OCI-LY1 (cell line): ENCODE results near the gene SLC6A19.

Source experiments
- H2AFZ ChIP-seq: fragments of 200-600 bp; sonication (generic), shearing (Covaris generic); 2 replicates; pipeline ENCODE4 v1.6.0; 2014; ENCODE audit warnings: antibody characterized with exemption, mild to moderate bottlenecking, low read length
- H3F3A ChIP-seq: fragments of 200-600 bp; sonication (generic), shearing (Covaris generic); 2 replicates; pipeline ENCODE4 v1.6.0; 2014; ENCODE audit warnings: mild to moderate bottlenecking, antibody characterized with exemption, low read length, moderate library complexity; ENCODE audit not compliant: insufficient read depth
- H3K27ac ChIP-seq: fragments of 200-600 bp; sonication (generic); 2 replicates; pipeline ENCODE4 v1.5.1; 2014; ENCODE audit warnings: low read length, mixed run types, mild to moderate bottlenecking, low read depth; ENCODE audit not compliant: poor library complexity, severe bottlenecking
- H3K27me3 ChIP-seq: fragments of 200-600 bp; sonication (generic); 2 replicates; pipeline ENCODE4 v1.6.0; 2014; ENCODE audit warnings: antibody characterized with exemption, mild to moderate bottlenecking, low read length, moderate library complexity; ENCODE audit not compliant: insufficient read depth
- H3K36me3 ChIP-seq: fragments of 200-600 bp; sonication (generic); 2 replicates; pipeline ENCODE4 v1.6.1; 2014; ENCODE audit warnings: mild to moderate bottlenecking, antibody characterized with exemption, low read length, moderate library complexity, mixed read lengths; ENCODE audit not compliant: insufficient read depth
- H3K4me1 ChIP-seq: fragments of 200-600 bp; sonication (generic); 2 replicates; pipeline ENCODE4 v1.5.1; 2014; ENCODE audit warnings: mild to moderate bottlenecking, low read length, moderate library complexity; ENCODE audit not compliant: insufficient read depth, severe bottlenecking
- H3K4me2 ChIP-seq: fragments of 200-600 bp; sonication (generic), shearing (Covaris generic); 2 replicates; pipeline ENCODE4 v1.6.1; 2014; ENCODE audit warnings: low read length
- H3K4me3 ChIP-seq: fragments of 200-600 bp; sonication (generic); 2 replicates; pipeline ENCODE4 v1.5.1; 2014; ENCODE audit warnings: low read length, low read depth, mild to moderate bottlenecking, mixed read lengths; ENCODE audit not compliant: poor library complexity, severe bottlenecking
- H3K79me2 ChIP-seq: fragments of 200-600 bp; shearing (Covaris generic); 2 replicates; pipeline ENCODE4 v1.6.1; 2016; ENCODE audit warnings: mixed run types, low read length, mixed read lengths; ENCODE audit not compliant: insufficient read depth
- H3K9ac ChIP-seq: fragments of 200-600 bp; sonication (generic), shearing (Covaris generic); 2 replicates; pipeline ENCODE4 v1.6.1; 2014; ENCODE audit warnings: mild to moderate bottlenecking, low read length, mixed read lengths
- H3K9me2 ChIP-seq: fragments of 200-600 bp; sonication (generic), shearing (Covaris generic); 2 replicates; pipeline ENCODE4 v1.6.1; 2014; ENCODE audit warnings: low read depth, mild to moderate bottlenecking, low read length, mixed read lengths
- H3K9me3 ChIP-seq: fragments of 200-600 bp; shearing (Covaris generic); 2 replicates; pipeline ENCODE4 v1.6.1; 2014; ENCODE audit warnings: low read length, mixed read lengths
- H4K20me1 ChIP-seq: fragments of 200-600 bp; sonication (generic), shearing (Covaris generic); 2 replicates; pipeline ENCODE4 v1.6.0; 2016; ENCODE audit warnings: mild to moderate bottlenecking, low read length; ENCODE audit not compliant: insufficient read depth
- CTCF ChIP-seq: fragments of 200-600 bp; sonication (generic), shearing (Covaris generic); IDR thresholded peaks from 2 replicates; pipeline ENCODE4 v1.5.1; 2017; ENCODE audit warnings: mild to moderate bottlenecking, antibody characterized with exemption, low read length, moderate library complexity, mixed read lengths
- EZH2 ChIP-seq: fragments of 200-600 bp; sonication (generic), shearing (Covaris generic); IDR thresholded peaks from 2 replicates; pipeline ENCODE4 v1.8.0; 2017; ENCODE audit warnings: borderline replicate concordance, mixed run types, mild to moderate bottlenecking, antibody characterized with exemption, low read length, moderate library complexity, mixed read lengths

The SLC6A19 gene

GRCh38 chr5:1244976-1245375, 43.6 kb downstream of the SLC6A19 start:
- Histone ChIP-seq H3K4me3 (no peak overlapping the region), H3K4me1 (no peaks in the 10 kb centered on the region), H3K9me3 (no peaks in the 10 kb centered on the region), H3K27me3 (no peaks in the 10 kb centered on the region; the same call in 1 of the 2 replicates), H4K20me1 (no peaks in the 10 kb centered on the region), H3F3A (no peaks in the 10 kb centered on the region), H3K4me2 (no peak overlapping the region), H3K36me3 (no peaks in the 10 kb centered on the region), H3K9ac (no peak overlapping the region), H3K79me2 (no peaks in the 10 kb centered on the region), H2AFZ (no peak overlapping the region), H3K27ac (no peak overlapping the region), H3K9me2 (no peaks in the 10 kb centered on the region)
- no peak for TF ChIP-seq CTCF
- no peak for TF ChIP-seq EZH2

- no peaks in the 10 kb centered on the region for H4K20me1 ChIP-seq
- no peak overlapping the region for H3K27ac ChIP-seq
- H3K79me2 ChIP-seq, result no peaks in the 10 kb centered on the region
- no peak overlapping the region for H3K9ac ChIP-seq
- H3K9me3 ChIP-seq, result no peaks in the 10 kb centered on the region
- H3K36me3 ChIP-seq, result no peaks in the 10 kb centered on the region
- no peak overlapping the region for H3K4me3 ChIP-seq
- H3K4me1 ChIP-seq, result no peaks in the 10 kb centered on the region
- no peak overlapping the region for H2AFZ ChIP-seq
- no peak overlapping the region for H3K4me2 ChIP-seq
- no peaks in the 10 kb centered on the region for H3F3A ChIP-seq
- TF ChIP-seq CTCF (no peak), EZH2 (no peak)
- peaks cover 3% of the 10 kb centered on the region; the same call in 1 of the 2 replicates for H3K27me3 ChIP-seq
- no peaks in the 10 kb centered on the region for H3K9me2 ChIP-seq
Measured at GRCh38 chr5:1245905-1246576, 44.6 kb downstream of the SLC6A19 start.

DNA sequence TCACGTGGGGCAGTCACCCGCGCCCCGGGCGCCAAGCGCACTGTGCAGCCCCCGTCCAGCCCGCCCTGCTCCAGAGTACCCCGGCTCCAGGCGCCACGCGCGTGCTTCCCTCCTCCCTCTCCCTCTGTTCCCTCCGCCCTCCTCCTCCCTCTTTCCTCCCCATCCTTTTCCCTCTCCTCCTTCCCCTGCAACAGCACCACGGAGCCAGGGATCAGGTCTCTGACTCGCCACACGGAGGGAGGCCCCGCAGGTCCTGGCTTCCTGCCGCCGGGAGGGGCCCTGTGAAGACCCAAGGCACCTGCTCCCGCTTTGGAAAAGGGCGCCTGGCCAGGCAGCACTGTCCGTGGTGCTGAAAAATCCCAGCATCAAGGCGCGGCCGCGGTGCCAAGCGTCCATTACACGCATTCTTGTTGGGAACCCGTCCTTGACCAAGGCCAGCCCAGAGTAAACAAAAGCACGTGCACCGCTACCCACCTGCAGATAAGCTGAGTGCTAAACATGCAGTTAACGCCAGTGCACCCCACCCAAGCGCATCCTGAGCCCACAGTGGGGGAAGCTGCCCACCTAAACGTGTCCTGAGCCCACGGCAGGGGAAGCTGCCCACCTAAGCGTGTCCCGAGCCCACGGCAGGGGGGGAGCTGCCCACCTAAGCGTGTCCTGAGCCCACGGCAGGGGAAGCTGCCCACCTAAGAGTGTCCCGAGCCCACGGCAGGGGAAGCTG, 45.5 kb downstream of the SLC6A19 start:
- Histone ChIP-seq H3K27me3 (peaks cover 3% of the 10 kb centered on the region; the same call in 1 of the 2 replicates), H4K20me1 (no peaks in the 10 kb centered on the region), H3K79me2 (no peaks in the 10 kb centered on the region), H3F3A (no peaks in the 10 kb centered on the region), H3K4me3 (no peak overlapping the region), H3K36me3 (no peaks in the 10 kb centered on the region), H2AFZ (no peak overlapping the region), H3K9ac (no peak overlapping the region), H3K9me2 (no peaks in the 10 kb centered on the region), H3K9me3 (no peaks in the 10 kb centered on the region), H3K27ac (no peak overlapping the region), H3K4me2 (no peak overlapping the region), H3K4me1 (no peaks in the 10 kb centered on the region)
- TF ChIP-seq CTCF, result no peak
- no peak for TF ChIP-seq EZH2
